ENCODE measurements around the gene MYBBP1A.

DNA sequence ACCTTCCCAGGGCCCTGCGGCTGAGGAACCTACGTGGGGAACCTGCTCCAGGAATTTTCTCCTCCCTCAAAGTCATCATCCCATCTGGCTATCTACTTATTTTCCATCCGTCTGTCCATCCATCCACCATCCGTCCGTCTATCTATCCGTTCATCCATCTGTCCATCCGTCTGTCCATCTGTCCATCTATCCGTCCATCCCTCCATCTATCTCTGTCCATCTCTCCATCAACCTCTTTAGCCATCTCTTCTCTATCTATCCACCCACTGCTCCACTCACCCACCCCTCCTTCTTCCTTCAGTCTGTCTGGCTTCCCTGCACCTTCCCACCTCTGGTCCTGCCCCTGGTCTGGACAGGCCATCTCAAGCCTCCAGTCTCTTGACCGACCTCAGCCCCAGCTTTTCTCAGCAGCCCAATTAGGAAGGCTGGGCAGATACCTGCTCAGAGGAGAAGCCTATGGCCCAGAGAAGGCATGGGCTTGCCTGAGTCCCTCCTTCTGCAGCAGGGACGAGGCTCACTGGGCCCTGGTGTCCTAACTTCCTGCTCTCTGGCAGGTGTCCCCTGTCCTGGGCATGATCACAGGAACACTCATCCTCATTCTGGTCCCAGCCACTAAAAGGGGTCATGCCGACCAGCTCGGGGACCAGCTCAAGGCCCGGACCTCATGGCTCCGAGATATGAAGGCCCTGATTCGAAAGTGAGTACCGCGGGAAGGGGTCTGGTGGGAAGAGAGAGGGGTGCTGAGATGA, 23.0 kb downstream of the MYBBP1A start:
- TF ChIP-seq, protein P1, sequence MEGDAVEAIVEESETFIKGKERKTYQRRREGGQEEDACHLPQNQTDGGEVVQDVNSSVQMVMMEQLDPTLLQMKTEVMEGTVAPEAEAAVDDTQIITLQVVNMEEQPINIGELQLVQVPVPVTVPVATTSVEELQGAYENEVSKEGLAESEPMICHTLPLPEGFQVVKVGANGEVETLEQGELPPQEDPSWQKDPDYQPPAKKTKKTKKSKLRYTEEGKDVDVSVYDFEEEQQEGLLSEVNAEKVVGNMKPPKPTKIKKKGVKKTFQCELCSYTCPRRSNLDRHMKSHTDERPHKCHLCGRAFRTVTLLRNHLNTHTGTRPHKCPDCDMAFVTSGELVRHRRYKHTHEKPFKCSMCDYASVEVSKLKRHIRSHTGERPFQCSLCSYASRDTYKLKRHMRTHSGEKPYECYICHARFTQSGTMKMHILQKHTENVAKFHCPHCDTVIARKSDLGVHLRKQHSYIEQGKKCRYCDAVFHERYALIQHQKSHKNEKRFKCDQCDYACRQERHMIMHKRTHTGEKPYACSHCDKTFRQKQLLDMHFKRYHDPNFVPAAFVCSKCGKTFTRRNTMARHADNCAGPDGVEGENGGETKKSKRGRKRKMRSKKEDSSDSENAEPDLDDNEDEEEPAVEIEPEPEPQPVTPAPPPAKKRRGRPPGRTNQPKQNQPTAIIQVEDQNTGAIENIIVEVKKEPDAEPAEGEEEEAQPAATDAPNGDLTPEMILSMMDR (IDR thresholded peaks at IDR 0.05; ENCODE audit: control extremely low read depth in 1 of 3, insufficient read depth in 1 of 3, low read depth in 1 of 3, low read length in 3 of 3) = no peak
- no peak for TF ChIP-seq FOSL1 (IDR thresholded peaks at IDR 0.05; ENCODE audit: insufficient read depth, low read depth, low read length)
- TF ChIP-seq PHF8 (conservative IDR thresholded peaks at IDR 0.05; ENCODE audit: low read depth, low read length) = no peak
- TF ChIP-seq NANOG (IDR thresholded peaks at IDR 0.05; ENCODE audit: insufficient read depth, low read depth, low read length, poor library complexity, severe bottlenecking) = no peak
